ENCODE measurements around the gene CD200. TPM values are rescaled to one million over a fixed set of nuclear protein-coding genes. Genes with fewer than 3 reads are reported as not detected.

CD200 gene
- total and polyA plus RNA-seq, 2 experiments from 2014 or later, result 51.9 to 65.0 TPM

DNA sequence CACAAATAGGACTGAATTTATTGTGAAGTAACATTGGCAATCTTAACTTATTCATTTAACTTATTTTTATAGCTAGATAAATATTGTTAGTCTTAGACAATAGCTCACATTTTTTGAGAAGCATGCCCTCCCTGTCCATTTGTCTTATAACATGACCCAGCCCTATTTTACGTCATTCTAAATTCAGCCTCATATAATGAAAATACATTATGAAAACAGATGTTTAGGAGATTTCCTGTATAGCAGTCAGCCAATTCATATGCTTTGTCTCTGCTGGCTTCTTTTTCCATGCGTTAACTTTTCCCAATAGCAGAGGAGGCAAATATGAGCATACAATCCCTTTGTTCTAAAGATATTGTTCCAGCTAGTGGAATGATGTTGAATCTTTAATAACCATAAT, 29.3 kb downstream of the CD200 start (continued):
- no peak for TF ChIP-seq STAT1 (IDR thresholded peaks at IDR 0.05; ENCODE audit: unreplicated experiment)
- no peak for TF ChIP-seq ZNF462 (CRISPR knock-in tag; IDR thresholded peaks at IDR 0.05)
- no peak for TF ChIP-seq EZH2 (IDR thresholded peaks at IDR 0.05; ENCODE audit: low read depth, unreplicated experiment)

- no peaks in the 10 kb centered on the region for H3K27me3 Mint-ChIP-seq (ENCODE audit: insufficient read depth, low read depth, poor library complexity)
- H4K20me1 ChIP-seq (replicated peaks; ENCODE audit: insufficient read depth), result no peaks in the 10 kb centered on the region
- DNase-seq (ENCODE audit: low spot score) (no peak), ATAC-seq (no peak)
- H3K9me3 Mint-ChIP-seq, result no peaks in the 10 kb centered on the region
- H3K27ac ChIP-seq (ENCODE audit: low read depth), result peak overlapping the region; percentile 28; the same call in 1 of the 2 replicates
- H3K79me2 ChIP-seq (replicated peaks; ENCODE audit: insufficient read depth), result no peaks in the 10 kb centered on the region; the same call in 1 of the 2 replicates
- H3K36me3 ChIP-seq (ENCODE audit: insufficient read depth), result peaks cover 26% of the 10 kb centered on the region
- no peak overlapping the region for H3K4me3 Mint-ChIP-seq
- peaks cover 16% of the 10 kb centered on the region for H3K4me1 Mint-ChIP-seq
- H3K4me3 ChIP-seq, result no peak overlapping the region
- H3F3A ChIP-seq (replicated peaks; ENCODE audit: low read depth), result peaks cover 5% of the 10 kb centered on the region; the same call in 1 of the 2 replicates
- H3K27me3 ChIP-seq (ENCODE audit: insufficient read depth), result no peaks in the 10 kb centered on the region
- H3K4me2 ChIP-seq, result no peak overlapping the region
- H3K9me2 ChIP-seq (ENCODE audit: insufficient read depth), result no peaks in the 10 kb centered on the region
- no peak overlapping the region for H2AFZ ChIP-seq
- peaks cover 50% of the 10 kb centered on the region for H3K36me3 Mint-ChIP-seq (ENCODE audit: low read depth)
- TF ChIP-seq STAT1 (IDR thresholded peaks at IDR 0.05; ENCODE audit: unreplicated experiment) (no peak), POLR2AphosphoS5 (IDR thresholded peaks at IDR 0.05; ENCODE audit: low read depth) (no peak), CREB1 (CRISPR knock-in tag; IDR thresholded peaks at IDR 0.05; ENCODE audit: low read depth) (no peak), JUNB (IDR thresholded peaks at IDR 0.05; ENCODE audit: unreplicated experiment) (no peak)
- H3K4me1 ChIP-seq (ENCODE audit: insufficient read depth), result peaks cover 3% of the 10 kb centered on the region; the same call in 1 of the 2 replicates
- H3K27ac Mint-ChIP-seq, result peak overlapping the region; percentile 66
These were observed 31.3 kb downstream of the CD200 start for GRCh38 chr3:112364291-112364690.
